Ishikawa (cell line): Measurements from ENCODE around the gene DUSP15.

Experiments used
- CEBPB ChIP-seq: IDR thresholded peaks from 2 replicates; pipeline ENCODE4 v1.6.1; 2012
- CREB1 ChIP-seq: IDR thresholded peaks from 2 replicates; pipeline ENCODE4 v1.6.1; 2012; ENCODE audit warnings: low read depth
- EGR1 ChIP-seq: IDR thresholded peaks from 2 replicates; pipeline ENCODE4 v1.6.1; 2012
- EP300 ChIP-seq: IDR thresholded peaks from 2 replicates; pipeline ENCODE4 v1.6.1; 2012; ENCODE audit warnings: borderline replicate concordance
- FOXM1 ChIP-seq: IDR thresholded peaks from 2 replicates; pipeline ENCODE4 v1.6.1; 2012; ENCODE audit warnings: low read depth, borderline replicate concordance
- MAX ChIP-seq: IDR thresholded peaks from 2 replicates; pipeline ENCODE4 v1.6.1; 2012
- NFIC ChIP-seq: IDR thresholded peaks from 2 replicates; pipeline ENCODE4 v1.6.1; 2012
- RAD21 ChIP-seq: IDR thresholded peaks from 2 replicates; pipeline ENCODE4 v1.6.1; 2012; ENCODE audit warnings: low read depth
- REST ChIP-seq: IDR thresholded peaks from 2 replicates; pipeline ENCODE4 v1.6.1; 2012; ENCODE audit warnings: low read depth, mild to moderate bottlenecking
- TAF1 ChIP-seq: IDR thresholded peaks from 2 replicates; pipeline ENCODE4 v1.6.1; 2012; ENCODE audit warnings: low read depth, mild to moderate bottlenecking
- TCF12 ChIP-seq: IDR thresholded peaks from 2 replicates; pipeline ENCODE4 v1.6.1; 2012; ENCODE audit warnings: low read depth
- TEAD4 ChIP-seq: IDR thresholded peaks from 2 replicates; pipeline ENCODE4 v1.6.1; 2012
- USF1 ChIP-seq: IDR thresholded peaks from 2 replicates; pipeline ENCODE4 v1.6.1; 2012
- YY1 ChIP-seq: IDR thresholded peaks from 2 replicates; pipeline ENCODE4 v1.6.1; 2012; ENCODE audit warnings: low read depth
- ZBTB7A ChIP-seq: IDR thresholded peaks from 2 replicates; pipeline ENCODE4 v1.6.1; 2012; ENCODE audit warnings: low read depth

Gene DUSP15

GRCh38 chr20:31864521-31865400 is 5.6 kb downstream of the DUSP15 start:
- TF ChIP-seq YY1 (no peak), NFIC (no peak), EGR1 (no peak), EP300 (no peak), RAD21 (no peak)

- TF ChIP-seq USF1 (no peak), TCF12 (no peak), TAF1 (no peak), YY1 (no peak), NFIC (no peak), EP300 (no peak), TEAD4 (no peak), REST (no peak), CEBPB (no peak), CREB1 (no peak), ZBTB7A (no peak)
Observed at GRCh38 chr20:31863296-31864085, 6.8 kb downstream of the DUSP15 start.

- no peak for TF ChIP-seq EGR1
- TF ChIP-seq ZBTB7A = no peak
- no peak for TF ChIP-seq TAF1
- no peak for TF ChIP-seq CEBPB
- TF ChIP-seq REST = no peak
- TF ChIP-seq NFIC = no peak
- TF ChIP-seq USF1 = no peak
- no peak for TF ChIP-seq MAX
- no peak for TF ChIP-seq CREB1
- TF ChIP-seq YY1 = no peak
- TF ChIP-seq FOXM1 = no peak
- TF ChIP-seq EP300 = no peak
- no peak for TF ChIP-seq TCF12
- TF ChIP-seq TEAD4 = no peak
- no peak for TF ChIP-seq RAD21
Observed at GRCh38 chr20:31862506-31862905, 7.8 kb downstream of the DUSP15 start.

- TF ChIP-seq YY1 (no peak), ZBTB7A (no peak), NFIC (no peak), TAF1 (no peak), TCF12 (no peak), EP300 (no peak), EGR1 (no peak), REST (no peak), CREB1 (no peak), CEBPB (no peak), FOXM1 (no peak)
Observed at GRCh38 chr20:31862157-31862470, 8.2 kb downstream of the DUSP15 start.
